ENCODE measurements around the gene FCGR3A.

- TF ChIP-seq CTCF (IDR thresholded peaks at IDR 0.05) = no peak
- TF ChIP-seq EP300 (IDR thresholded peaks at IDR 0.05) = no peak
Observed at GRCh38 chr1:161494091-161494735, 55.4 kb downstream of the FCGR3A start.

All from upper lobe of left lung (tissue), 4 donors.